GM19240 (cell line): ENCODE measurements around the gene ZNF524.

ENCODE experiments used
- DNase-seq: peaks from one replicate; pipeline ENCODE4 v3.0.0; 2011; ENCODE audit warnings: low spot score; ENCODE audit not compliant: insufficient read length

ZNF524 gene

GRCh38 chr19:55601084-55601483 is 996 bp downstream of the ZNF524 start:
- DNase-seq: no peak

GRCh38 chr19:55602104-55603001 is 2.3 kb downstream of the ZNF524 start:
- DNase-seq: no peak

GRCh38 chr19:55603115-55603514 is 3.0 kb downstream of the ZNF524 start:
- DNase-seq: no peak

- DNase-seq: no peak
Measured at GRCh38 chr19:55603581-55604292, 3.6 kb downstream of the ZNF524 start.

GRCh38 chr19:55605207-55605636 is 5.1 kb downstream of the ZNF524 start:
- DNase-seq: peak; percentile 92

- peak; percentile 69 for DNase-seq
Measured at GRCh38 chr19:55605637-55606470, 5.8 kb downstream of the ZNF524 start, which contains the start of gene ZNF865. Gene ZNF865, plus strand, starts transcription at chr19:55605647. Its CDS starts 7,972 bp downstream, at chr19:55613619.

GRCh38 chr19:55606471-55606787 is 6.3 kb downstream of the ZNF524 start:
- no peak for DNase-seq

- no peak for DNase-seq
Measured at GRCh38 chr19:55606817-55607216, 6.7 kb downstream of the ZNF524 start.

- DNase-seq: no peak
Measured at GRCh38 chr19:55609326-55609725, 9.2 kb downstream of the ZNF524 start.

- no peak for DNase-seq
Measured at GRCh38 chr19:55611300-55611982, 11.4 kb downstream of the ZNF524 start.

GRCh38 chr19:55611983-55612645 is 12.0 kb downstream of the ZNF524 start:
- DNase-seq: no peak

GRCh38 chr19:55613396-55613795 is 13.3 kb downstream of the ZNF524 start:
- no peak for DNase-seq

GRCh38 chr19:55613930-55614710 is 14.0 kb downstream of the ZNF524 start:
- DNase-seq: no peak

- no peak for DNase-seq
Measured at GRCh38 chr19:55614711-55615542, 14.8 kb downstream of the ZNF524 start.

GRCh38 chr19:55615543-55616394 is 15.7 kb downstream of the ZNF524 start:
- DNase-seq: no peak

- DNase-seq: no peak
Measured at GRCh38 chr19:55616395-55616875, 16.3 kb downstream of the ZNF524 start.

- DNase-seq: no peak
Measured at GRCh38 chr19:55617426-55617825, 17.3 kb downstream of the ZNF524 start.

GRCh38 chr19:55618426-55618825 is 18.3 kb downstream of the ZNF524 start:
- DNase-seq: no peak
